BLaER1 (cell line): ENCODE data around the gene METAP1.
A peak's percentile ranks its signal among the peaks of the same experiment; 100 is the strongest.
"Not testable (repeated sequence)": the region's sequence is repeated elsewhere in the genome, so short reads cannot be mapped to it uniquely, and the experiment has no call there.

Source experiments
- H3K27ac ChIP-seq: shearing (Covaris generic); formaldehyde crosslinking; 2 replicates; pipeline ENCODE4 v1.8.1; 2022
- H3K27me3 ChIP-seq: shearing (Covaris generic); formaldehyde crosslinking; 2 replicates; pipeline ENCODE4 v1.8.1; 2022
- H3K36me3 ChIP-seq: shearing (Covaris generic); formaldehyde crosslinking; 2 replicates; pipeline ENCODE4 v1.8.1; 2022
- H3K4me1 ChIP-seq: shearing (Covaris generic); formaldehyde crosslinking; 2 replicates; pipeline ENCODE4 v1.8.1; 2022
- H3K4me2 ChIP-seq: shearing (Covaris generic); formaldehyde crosslinking; 2 replicates; pipeline ENCODE4 v1.8.1; 2022
- H3K4me3 ChIP-seq: shearing (Covaris generic); formaldehyde crosslinking; 2 replicates; pipeline ENCODE4 v1.8.1; 2022
- H3K9ac ChIP-seq: shearing (Covaris generic); formaldehyde crosslinking; 2 replicates; pipeline ENCODE4 v1.8.1; 2022
- H3K9me3 ChIP-seq: shearing (Covaris generic); formaldehyde crosslinking; 2 replicates; pipeline ENCODE4 v1.8.1; 2022
- H4K20me1 ChIP-seq: shearing (Covaris generic); formaldehyde crosslinking; 2 replicates; pipeline ENCODE4 v1.8.1; 2022
- Cebpa-rat ChIP-seq: shearing (Covaris generic); IDR thresholded peaks from 2 replicates; pipeline ENCODE4 v1.8.1; 2022

METAP1 gene

GRCh38 chr4:98967786-98968329 lies 27.7 kb upstream of the METAP1 start:
- no peak for TF ChIP-seq Cebpa-rat
- no peaks in the 10 kb centered on the region for H4K20me1 ChIP-seq
- H3K36me3 ChIP-seq = no peaks in the 10 kb centered on the region
- no peak overlapping the region for H3K4me2 ChIP-seq
- no peaks in the 10 kb centered on the region for H3K9me3 ChIP-seq
- no peak overlapping the region for H3K4me3 ChIP-seq
- H3K27me3 ChIP-seq = no peaks in the 10 kb centered on the region
- no peak overlapping the region for H3K27ac ChIP-seq
- H3K4me1 ChIP-seq = no peaks in the 10 kb centered on the region
- H3K9ac ChIP-seq = no peak overlapping the region

GRCh38 chr4:98969878-98970785 lies 25.4 kb upstream of the METAP1 start:
- H3K27me3 ChIP-seq = no peaks in the 10 kb centered on the region
- TF ChIP-seq Cebpa-rat = no peak
- no peaks in the 10 kb centered on the region for H3K9me3 ChIP-seq
- no peak overlapping the region for H3K27ac ChIP-seq
- H4K20me1 ChIP-seq = no peaks in the 10 kb centered on the region
- no peaks in the 10 kb centered on the region for H3K4me1 ChIP-seq
- H3K36me3 ChIP-seq = no peaks in the 10 kb centered on the region
- H3K4me3 ChIP-seq = no peak overlapping the region
- no peak overlapping the region for H3K9ac ChIP-seq
- H3K4me2 ChIP-seq = no peak overlapping the region

GRCh38 chr4:98976716-98977115 lies 18.8 kb upstream of the METAP1 start:
- no peak overlapping the region for H3K4me2 ChIP-seq
- H3K4me3 ChIP-seq = no peak overlapping the region
- H3K4me1 ChIP-seq = no peaks in the 10 kb centered on the region
- no peak overlapping the region for H3K9ac ChIP-seq
- H3K9me3 ChIP-seq = no peaks in the 10 kb centered on the region
- TF ChIP-seq Cebpa-rat = no peak
- no peaks in the 10 kb centered on the region for H3K36me3 ChIP-seq
- no peak overlapping the region for H3K27ac ChIP-seq
- H3K27me3 ChIP-seq = no peaks in the 10 kb centered on the region
- no peaks in the 10 kb centered on the region for H4K20me1 ChIP-seq

GRCh38 chr4:98977557-98977956 lies 18.0 kb upstream of the METAP1 start:
- H3K4me2 ChIP-seq = no peak overlapping the region

GRCh38 chr4:98987720-98988119 lies 7.8 kb upstream of the METAP1 start:
- no peaks in the 10 kb centered on the region for H3K4me1 ChIP-seq
- H3K27me3 ChIP-seq = no peaks in the 10 kb centered on the region
- no peak overlapping the region for H3K27ac ChIP-seq
- no peaks in the 10 kb centered on the region for H4K20me1 ChIP-seq
- H3K4me3 ChIP-seq = no peak overlapping the region
- no peak overlapping the region for H3K4me2 ChIP-seq
- no peak overlapping the region for H3K9ac ChIP-seq
- no peaks in the 10 kb centered on the region for H3K36me3 ChIP-seq
- TF ChIP-seq Cebpa-rat = no peak
- H3K9me3 ChIP-seq = peaks cover 12% of the 10 kb centered on the region

More at GRCh38 chr4:98977557-98977956, 18.0 kb upstream of the METAP1 start:
- no peak overlapping the region for H3K9ac ChIP-seq
- no peak overlapping the region for H3K4me3 ChIP-seq
- no peak for TF ChIP-seq Cebpa-rat
- no peaks in the 10 kb centered on the region for H3K4me1 ChIP-seq
- no peaks in the 10 kb centered on the region for H3K9me3 ChIP-seq
- H4K20me1 ChIP-seq = no peaks in the 10 kb centered on the region
- H3K27ac ChIP-seq = no peak overlapping the region
- H3K36me3 ChIP-seq = no peaks in the 10 kb centered on the region
- no peaks in the 10 kb centered on the region for H3K27me3 ChIP-seq

- not testable (repeated sequence) for H3K4me2 ChIP-seq
Observed at GRCh38 chr4:98992835-98993234, 2.7 kb upstream of the METAP1 start.

GRCh38 chr4:98993419-98994071 lies 2.0 kb upstream of the METAP1 start:
- Histone ChIP-seq H3K36me3 (peaks cover 4% of the 10 kb centered on the region; the same call in 1 of the 2 replicates), H3K4me2 (no peak overlapping the region), H3K4me1 (peaks cover 21% of the 10 kb centered on the region), H3K4me3 (no peak overlapping the region), H3K27ac (no peak overlapping the region), H3K27me3 (no peaks in the 10 kb centered on the region), H3K9me3 (no peaks in the 10 kb centered on the region), H4K20me1 (peaks cover 18% of the 10 kb centered on the region), H3K9ac (no peak overlapping the region)
- TF ChIP-seq Cebpa-rat = no peak

More at GRCh38 chr4:98992835-98993234, 2.7 kb upstream of the METAP1 start:
- not testable (repeated sequence) for H3K9ac ChIP-seq, H3K36me3 ChIP-seq, H3K9me3 ChIP-seq, H3K27me3 ChIP-seq, H3K4me3 ChIP-seq, H3K27ac ChIP-seq
- peaks cover 20% of the 10 kb centered on the region for H3K4me1 ChIP-seq
- H4K20me1 ChIP-seq = peaks cover 11% of the 10 kb centered on the region

GRCh38 chr4:98994474-98995182 lies 893 bp upstream of the METAP1 start:
- Histone ChIP-seq H3K27ac (peak overlapping the region; percentile 47; the same call in 1 of the 2 replicates), H4K20me1 (peaks cover 29% of the 10 kb centered on the region), H3K4me2 (peak overlapping the region; percentile 78), H3K9me3 (peaks cover 3% of the 10 kb centered on the region; the same call in 1 of the 2 replicates), H3K4me1 (peaks cover 21% of the 10 kb centered on the region), H3K4me3 (peak overlapping the region; percentile 62), H3K27me3 (no peaks in the 10 kb centered on the region), H3K9ac (peak overlapping the region; percentile 71), H3K36me3 (peaks cover 10% of the 10 kb centered on the region; the same call in 1 of the 2 replicates)
- TF ChIP-seq Cebpa-rat = no peak

GRCh38 chr4:98996056-98996764 lies 689 bp downstream of the METAP1 start:
- Histone ChIP-seq H3K4me1 (peaks cover 21% of the 10 kb centered on the region), H4K20me1 (peaks cover 42% of the 10 kb centered on the region), H3K27ac (peak overlapping the region; percentile 94), H3K4me2 (peak overlapping the region; percentile 65), H3K9ac (peak overlapping the region; percentile 95), H3K9me3 (peaks cover 13% of the 10 kb centered on the region; the same call in 1 of the 2 replicates), H3K4me3 (peak overlapping the region; percentile 99), H3K36me3 (peaks cover 22% of the 10 kb centered on the region), H3K27me3 (no peaks in the 10 kb centered on the region)
- no peak for TF ChIP-seq Cebpa-rat
